NCI-H2227 (cell line): ENCODE measurements around the gene GPC6.

ENCODE experiments used
- DNase-seq: peaks from one replicate; lab custom pipeline; 2025; ENCODE audit not compliant: unreplicated experiment; lab: John Stamatoyannopoulos, UW

GPC6 gene

GRCh38 chr13:93811071-93811737 lies 584.6 kb downstream of the GPC6 start:
- no peak for DNase-seq

DNA sequence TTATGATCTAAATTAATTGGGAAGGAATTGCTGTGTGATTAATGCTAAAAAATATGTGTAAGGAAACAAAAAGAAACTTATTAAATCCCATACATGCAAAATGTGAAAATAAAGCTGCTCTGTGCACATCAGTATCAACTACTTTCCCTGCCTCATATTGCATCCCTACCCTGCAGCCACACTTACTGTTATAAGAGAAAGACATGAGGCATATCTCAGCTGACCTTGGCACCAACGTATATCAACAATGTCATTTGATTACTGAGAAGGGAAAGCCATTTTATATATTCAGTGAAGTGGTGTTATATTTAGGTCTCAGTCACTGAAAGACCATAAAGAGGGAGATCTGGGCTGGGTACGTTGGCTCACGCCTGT lies 585.1 kb downstream of the GPC6 start:
- DNase-seq = no peak

GRCh38 chr13:93814658-93815057 lies 588.1 kb downstream of the GPC6 start:
- DNase-seq = no peak

DNA sequence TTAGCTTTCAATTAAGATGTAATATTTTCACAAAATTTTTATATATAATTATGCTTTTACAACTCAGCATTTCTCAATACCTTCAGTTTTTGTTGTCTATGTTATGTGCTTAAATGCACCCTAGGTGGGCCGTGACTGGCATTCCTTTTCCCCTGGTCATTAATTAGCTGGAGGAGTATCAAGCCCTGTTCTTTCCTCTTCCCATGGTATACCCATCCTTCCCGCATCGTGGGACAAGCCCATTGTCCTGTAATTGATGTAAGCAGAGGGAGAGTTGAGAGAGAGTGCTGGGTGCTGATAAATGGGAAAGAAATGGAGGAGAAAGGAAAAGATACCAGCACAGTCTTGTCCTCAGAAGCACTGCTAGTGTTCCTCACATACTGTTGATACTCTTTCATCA lies 591.7 kb downstream of the GPC6 start:
- no peak for DNase-seq

GRCh38 chr13:93819331-93819890 lies 592.8 kb downstream of the GPC6 start:
- DNase-seq = no peak

GRCh38 chr13:93824286-93824685 lies 597.7 kb downstream of the GPC6 start:
- no peak for DNase-seq

DNA sequence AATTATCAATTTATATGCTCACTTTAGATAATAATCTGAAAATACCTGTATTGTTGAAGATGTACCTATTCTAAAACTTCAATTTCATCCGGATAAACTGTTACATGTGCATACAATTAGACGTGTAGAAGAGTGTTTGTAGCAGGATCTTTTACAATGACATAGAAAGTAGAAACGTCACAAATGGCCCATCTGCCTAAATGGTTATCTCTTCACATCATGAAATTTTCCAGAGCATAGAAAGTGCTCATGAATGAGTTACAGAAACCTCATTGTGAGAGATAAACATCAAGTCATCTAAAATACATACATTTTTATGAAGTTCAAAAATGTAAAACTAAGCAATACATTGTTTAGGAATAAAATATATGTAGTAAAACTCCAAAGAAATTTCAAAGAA lies 607.4 kb downstream of the GPC6 start:
- DNase-seq = no peak

GRCh38 chr13:93843082-93843481 lies 616.5 kb downstream of the GPC6 start:
- no peak for DNase-seq

GRCh38 chr13:93847162-93847561 lies 620.6 kb downstream of the GPC6 start:
- DNase-seq = no peak

DNA sequence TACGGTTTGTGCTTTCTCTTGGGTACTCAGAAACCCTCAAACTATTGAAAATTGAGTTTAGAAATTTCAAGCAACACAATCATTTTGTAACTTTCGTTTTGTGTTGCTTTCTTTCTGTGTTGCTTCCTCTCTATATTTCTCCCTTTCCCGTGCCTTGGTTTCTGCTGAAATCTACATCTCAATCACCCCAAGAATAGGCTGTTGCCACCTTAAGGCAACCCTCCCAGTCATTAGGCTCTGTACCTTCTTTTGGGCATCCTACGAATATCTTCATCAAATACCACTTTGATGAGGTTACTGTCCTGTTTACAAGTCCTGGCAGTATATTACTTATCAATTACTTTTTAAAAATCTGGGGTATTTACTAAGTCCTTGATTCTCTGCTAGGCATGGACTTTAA lies 621.6 kb downstream of the GPC6 start:
- DNase-seq = no peak

DNA sequence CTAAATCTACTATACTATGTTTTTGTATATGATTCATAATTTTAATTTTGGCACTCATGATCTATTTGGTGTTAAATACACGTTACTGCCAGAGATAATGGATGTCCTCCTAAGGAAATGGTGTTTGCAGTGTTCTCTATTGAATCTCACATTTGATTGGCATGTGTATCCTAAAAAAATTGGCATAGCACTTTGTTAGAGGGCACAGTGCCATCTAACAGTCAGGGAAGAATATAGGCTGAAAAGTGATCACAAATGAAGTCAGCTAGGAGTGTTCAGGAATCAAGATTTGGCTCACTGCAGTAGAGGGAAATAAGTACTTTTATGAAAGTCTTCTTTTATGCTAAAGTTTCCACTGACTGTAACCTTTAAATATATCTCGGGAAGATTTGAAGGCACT lies 624.6 kb downstream of the GPC6 start:
- DNase-seq = no peak

DNA sequence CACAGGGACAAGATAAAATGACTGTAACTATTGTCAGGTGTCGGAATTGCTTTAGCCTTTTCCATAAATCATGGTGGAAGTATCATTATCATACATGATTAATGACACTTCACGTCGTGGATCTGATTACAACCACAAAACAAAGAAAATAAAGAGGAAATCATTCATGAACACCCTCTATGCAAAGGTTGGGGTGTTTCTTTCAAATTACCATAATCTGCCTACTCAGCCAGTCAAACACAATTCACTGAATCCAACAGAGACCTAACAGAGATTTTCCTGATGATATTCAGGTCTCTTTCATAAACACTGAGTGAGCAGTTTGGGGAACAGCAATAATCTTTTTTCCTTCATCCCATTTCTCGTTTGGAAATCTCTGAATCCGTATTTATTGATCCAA lies 627.3 kb downstream of the GPC6 start:
- DNase-seq = no peak

DNA sequence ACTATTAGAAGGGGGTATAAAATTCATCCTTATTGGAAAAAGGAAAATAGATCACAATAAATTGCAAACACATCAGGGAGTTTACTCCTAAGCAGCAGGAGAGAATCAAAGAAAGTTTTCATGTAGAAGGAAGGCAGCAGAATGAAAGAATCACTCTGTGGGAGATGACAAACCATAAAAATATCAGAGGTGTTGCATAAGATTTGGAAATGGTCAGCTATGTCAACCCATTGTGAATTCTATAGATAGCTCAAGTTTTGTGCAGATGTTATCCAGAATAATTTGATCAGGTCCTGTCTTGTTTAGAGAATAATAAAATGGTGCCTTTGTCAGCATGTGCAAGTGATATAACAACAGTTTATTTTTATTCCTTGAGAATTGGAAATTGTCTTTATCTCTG lies 630.5 kb downstream of the GPC6 start:
- DNase-seq = no peak

GRCh38 chr13:93859716-93860115 lies 633.1 kb downstream of the GPC6 start:
- DNase-seq = no peak

- no peak for DNase-seq
Measured at GRCh38 chr13:93861818-93862217, 635.2 kb downstream of the GPC6 start.

- no peak for DNase-seq
Measured at GRCh38 chr13:93862259-93862658, 635.7 kb downstream of the GPC6 start.

- no peak for DNase-seq
Measured at GRCh38 chr13:93865235-93865634, 638.6 kb downstream of the GPC6 start.

- DNase-seq = no peak
Measured at GRCh38 chr13:93867481-93867880, 640.9 kb downstream of the GPC6 start.

GRCh38 chr13:93872376-93872775 lies 645.8 kb downstream of the GPC6 start:
- no peak for DNase-seq

- no peak for DNase-seq
Measured at GRCh38 chr13:93872786-93873347, 646.3 kb downstream of the GPC6 start.

- DNase-seq = no peak
Measured at GRCh38 chr13:93875547-93875946, 648.9 kb downstream of the GPC6 start.

DNA sequence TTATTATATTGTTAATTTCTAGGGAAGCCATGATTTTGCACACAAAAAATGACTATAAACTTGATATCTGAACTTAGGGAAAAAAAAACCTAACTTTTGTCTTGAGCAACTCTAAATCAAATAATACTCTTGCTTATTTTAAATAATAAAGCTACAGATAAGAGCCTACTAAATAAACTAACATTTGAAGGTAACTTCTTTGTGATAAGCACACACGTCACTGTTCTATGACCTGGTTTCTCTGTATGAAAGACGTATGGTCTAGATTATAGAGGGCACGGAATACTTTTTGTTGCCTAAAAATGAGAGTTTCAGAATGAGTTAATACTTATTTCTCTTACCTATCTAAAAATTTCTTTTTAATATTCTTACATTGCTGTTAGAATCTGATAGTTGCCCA lies 649.6 kb downstream of the GPC6 start:
- no peak for DNase-seq

- no peak for DNase-seq
Measured at GRCh38 chr13:93878675-93879074, 652.1 kb downstream of the GPC6 start.
